Ovary (tissue), 9 donors: Measurements from ENCODE around the gene CEP170B. TPM values are rescaled to one million over a fixed set of nuclear protein-coding genes. Genes with fewer than 3 reads are reported as not detected.
A peak's percentile ranks its signal among the peaks of the same experiment; 100 is the strongest.

Source experiments
- DNase-seq, 5 donors: peaks; one replicate each; pipeline ENCODE4 v3.0.0-alpha.2; 2019 to 2020
- H3K27ac ChIP-seq, 2 donors: fragments of 200-600 bp; one replicate each; pipeline versions ENCODE4 v1.5.1 to v1.8.0; 2019 to 2022
- H3K27me3 ChIP-seq: fragments of 200-600 bp; one replicate; pipeline ENCODE4 v1.8.0; 2022
- H3K36me3 ChIP-seq: fragments of 200-600 bp; sonication (generic); one replicate; pipeline ENCODE4 v1.5.1; 2019
- H3K4me1 ChIP-seq: one replicate; pipeline ENCODE4 v1.8.1; 2013; ENCODE audit warnings: mild to moderate bottlenecking, moderate library complexity; ENCODE audit not compliant: insufficient read depth
- H3K4me3 ChIP-seq: fragments of 200-600 bp; sonication (generic); one replicate; pipeline ENCODE4 v1.5.1; 2017
- H3K9me3 ChIP-seq, 2 donors: fragments of 200-600 bp in 1 of 2; sonication (generic) in 1 of 2; one replicate each; pipeline versions ENCODE4 v1.5.1 to v1.8.1; 2013 to 2019; ENCODE audit warnings: mild to moderate bottlenecking in 1 of 2, moderate library complexity in 1 of 2
- CTCF ChIP-seq, 3 donors: fragments of 450-650 bp in 2 of 3; fragments of 200-600 bp in 1 of 3; IDR thresholded peaks; one replicate each; pipeline versions ENCODE4 v1.5.1 to v1.8.0; 2016 to 2022; ENCODE audit warnings: antibody characterized with exemption in 3 of 3, mild to moderate bottlenecking in 1 of 3
- EP300 ChIP-seq: sonication (generic); formaldehyde crosslinking; IDR thresholded peaks from one replicate; pipeline ENCODE4 v1.6.1; 2017; ENCODE audit warnings: antibody characterized with exemption
- POLR2A ChIP-seq: fragments of 450-650 bp; IDR thresholded peaks from one replicate; pipeline ENCODE4 v1.6.1; 2017; ENCODE audit warnings: antibody characterized with exemption, mild to moderate bottlenecking, moderate library complexity
- WGBS, 3 donors: extraction: QIAGEN DNeasy Blood & Tissue Kit in 1 of 3; methylation state at CpG; one replicate each; pipeline versions ENCODE4 v1.1.5 to v1.1.7; 2013 to 2017; 5-methylcytosine and 5-hydroxymethylcytosine counted together
- intact Hi-C, 4 donors: fragments of 100-400 bp; cut with DNase I; formaldehyde crosslinking; loops; one replicate each; pipeline versions ENCODE4 v1.11.0 to v1.15.1; 2022 to 2023
- polyA plus RNA-seq, 2 donors: library from polyadenylated mRNA; stranded (reverse); fragments of 200-250 nt in 1 of 2; fragments of 350-450 nt in 1 of 2; fragmentation: Illumina TruSeq in 1 of 2; extraction: RNeasy Lipid Tissue Mini Kit (QIAGEN cat#74804) in 1 of 2; gene quantifications; one replicate each; pipeline ENCODE4 v1.2.3, GENCODE V29; 2013 to 2014
- total RNA-seq, 7 donors: library from RNA; depleted of rRNA in 2 of 7; stranded (reverse); fragments of >200 nt in 2 of 7; fragmentation: NEBNext Ultra II Directional in 3 of 7; extraction: Animal tissue kit (Norgen Biotek cat#: 25700) in 3 of 7; gene quantifications; one replicate each; pipeline versions ENCODE4 v1.1.0 to v1.2.4, GENCODE V29; 2016 to 2023
- donor health status: DM: no; HTN: no; CAD: no; lungs with moderate emphysema.
- donor health status: DM: no; HTN: no; CAD: no.
- donor health status: Bipolar disorder and iron deficiency.
- donor health status: DM: yes; HTN: yes; CAD: no.
- donor health status: DM: no; HTN: no; CAD: no.
- donor health status: DM: yes; HTN: yes; CAD: no.

CEP170B gene
- total and polyA plus RNA-seq, 9 donors: 1.9 to 22.7 (median 9.9) TPM

GRCh38 chr14:104891664-104892530 is 26.8 kb downstream of the CEP170B start:
- Histone ChIP-seq H3K27me3 (no peaks in the 10 kb centered on the region), H3K4me1 (no peaks in the 10 kb centered on the region), H3K9me3 (no peaks in the 10 kb centered on the region), H3K36me3 (no peaks in the 10 kb centered on the region), H3K27ac (no peak overlapping the region), H3K4me3 (no peak overlapping the region)
- TF ChIP-seq POLR2A (no peak), CTCF (IDR thresholded peaks at IDR 0.05) (no peak), EP300 (no peak)
- intact Hi-C loops: loop anchor here in 1 of 4 donors (5.0 kb wide), 1 partner anchor 150 kb away; no protein-coding TSS in a partner anchor
- peak in 3 of 5 donors; percentile 7 to 30 (median 16) for DNase-seq
- WGBS, 3 donors: 70 to 83% (median 78%) methylated on average over 13 of the region's 13 CpGs

- WGBS, 3 donors: 75 to 81% (median 76%) methylated on average over 29 to 31 of the region's 31 CpGs
- H3K4me3 ChIP-seq: no peak overlapping the region
- H3K27me3 ChIP-seq: no peaks in the 10 kb centered on the region
- TF ChIP-seq EP300 (no peak), POLR2A (no peak), CTCF (IDR thresholded peaks at IDR 0.05) (no peak)
- peak in 3 of 5 donors; percentile 5 to 31 (median 21) for DNase-seq
- no peaks in the 10 kb centered on the region for H3K36me3 ChIP-seq
- no peaks in the 10 kb centered on the region for H3K4me1 ChIP-seq
- no peaks in the 10 kb centered on the region for H3K9me3 ChIP-seq
- intact Hi-C loops: loop anchor here in 1 of 4 donors (5.0 kb wide), 1 partner anchor 150 kb away; no protein-coding TSS in a partner anchor
- H3K27ac ChIP-seq: no peak overlapping the region
Measured at GRCh38 chr14:104892531-104893434, 27.7 kb downstream of the CEP170B start.

DNA sequence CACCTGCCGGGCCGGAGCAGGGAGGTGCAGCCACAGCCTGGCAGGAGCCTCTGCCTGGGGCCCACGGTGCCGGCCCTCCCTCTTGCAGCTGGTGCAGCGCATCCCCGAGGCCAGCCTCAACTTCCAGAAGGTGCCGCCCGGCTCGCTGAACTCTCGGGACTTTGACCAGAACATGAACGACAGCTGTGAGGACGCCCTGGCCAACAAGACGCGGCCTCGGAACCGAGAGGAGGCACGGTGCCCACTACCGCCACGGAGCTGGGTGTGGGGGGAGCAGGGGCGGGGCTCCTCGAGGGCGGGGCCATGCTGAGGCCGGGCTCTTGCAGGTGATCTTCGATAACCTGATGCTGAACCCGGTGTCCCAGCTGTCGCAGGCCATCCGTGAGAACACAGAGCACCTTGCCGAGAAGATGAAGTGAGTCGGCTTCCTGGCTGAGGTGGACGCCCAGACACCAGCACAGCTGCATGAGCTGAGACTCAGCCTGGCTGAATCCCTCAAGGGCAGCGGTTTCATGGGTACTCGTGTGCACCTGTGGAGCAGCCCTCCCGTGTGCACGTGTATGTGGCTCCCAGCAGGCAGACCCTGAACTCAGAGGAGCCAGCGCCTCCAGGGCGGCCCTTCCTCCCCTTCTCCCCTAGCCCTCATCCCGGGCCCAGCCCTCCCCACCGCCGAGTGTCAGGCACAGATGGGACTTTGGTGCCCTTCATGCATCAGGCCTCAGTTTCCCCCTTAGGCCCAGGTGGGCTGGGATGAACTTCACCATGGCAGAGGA is 28.6 kb downstream of the CEP170B start:
- Histone ChIP-seq H3K36me3 (no peaks in the 10 kb centered on the region), H3K27me3 (no peaks in the 10 kb centered on the region), H3K27ac (no peak overlapping the region), H3K9me3 (no peaks in the 10 kb centered on the region), H3K4me1 (no peaks in the 10 kb centered on the region), H3K4me3 (no peak overlapping the region)
- 72 to 85% (median 83%) methylated on average over 34 to 39 of the region's 39 CpGs for WGBS, 3 donors
- intact Hi-C loops: loop anchor here in 1 of 4 donors (5.0 kb wide), 1 partner anchor 149 kb away; no protein-coding TSS in a partner anchor
- DNase-seq: peak; percentile 12 to 34 (median 23)
- no peak for TF ChIP-seq EP300
- TF ChIP-seq POLR2A: no peak
- no peak for TF ChIP-seq CTCF (IDR thresholded peaks at IDR 0.05)
